SK-N-SH treated with all-trans-retinoic acid at 6 μM for 48 hours (cell line): ENCODE measurements around the gene CELF5.

ENCODE experiments used
- ATAC-seq: fragments of 200-7000 bp; cut with Tn5 transposase; 3 replicates; pipeline ENCODE4 v1.9.1; 2020; ENCODE audit warnings: mild to moderate bottlenecking, moderate library complexity
- ARNTL ChIP-seq: fragments of 450-650 bp; formaldehyde crosslinking; IDR thresholded peaks from 2 replicates; pipeline ENCODE4 v1.5.0; 2020; ENCODE audit warnings: low read depth, mild to moderate bottlenecking, moderate library complexity, borderline replicate concordance
- BACH2 ChIP-seq: fragments of 250-450 bp; sonication (Bioruptor Pico); IDR thresholded peaks from 2 replicates; pipeline ENCODE4 v1.9.0; 2021; ENCODE audit warnings: mild to moderate bottlenecking, borderline replicate concordance
- CREB5 ChIP-seq: fragments of 250-450 bp; sonication (Bioruptor Pico); IDR thresholded peaks from 2 replicates; pipeline ENCODE4 v1.5.1; 2020; ENCODE audit warnings: low read depth, mild to moderate bottlenecking, moderate library complexity
- CSDC2 ChIP-seq: fragments of 250-450 bp; sonication (Bioruptor Pico); IDR thresholded peaks from 2 replicates; pipeline ENCODE4 v1.5.0; 2020; ENCODE audit warnings: mild to moderate bottlenecking, moderate library complexity
- CSRNP3 ChIP-seq: fragments of 250-450 bp; sonication (Bioruptor Pico); IDR thresholded peaks from 2 replicates; pipeline ENCODE4 v1.5.1; 2021; ENCODE audit warnings: mild to moderate bottlenecking, moderate library complexity
- ESRRG ChIP-seq: fragments of 250-450 bp; sonication (Bioruptor Pico); IDR thresholded peaks from 2 replicates; pipeline ENCODE4 v1.6.1; 2021; ENCODE audit warnings: mild to moderate bottlenecking
- GLIS3 ChIP-seq: fragments of 250-450 bp; sonication (Bioruptor Pico); IDR thresholded peaks from 2 replicates; pipeline ENCODE4 v1.5.0; 2020; ENCODE audit warnings: mild to moderate bottlenecking, moderate library complexity
- ISL1 ChIP-seq: fragments of 250-450 bp; sonication (Bioruptor Pico); IDR thresholded peaks from 2 replicates; pipeline ENCODE4 v2.1.2; 2022; ENCODE audit warnings: mild to moderate bottlenecking, moderate library complexity
- OSR1 ChIP-seq: fragments of 250-450 bp; sonication (Bioruptor Pico); IDR thresholded peaks from 2 replicates; pipeline ENCODE4 v1.8.0; 2022; ENCODE audit warnings: moderate library complexity, mild to moderate bottlenecking, inconsistent platforms
- PATZ1 ChIP-seq: fragments of 250-450 bp; sonication (Bioruptor Pico); IDR thresholded peaks from 2 replicates; pipeline ENCODE4 v1.8.0; 2020; ENCODE audit warnings: mild to moderate bottlenecking, moderate library complexity, borderline replicate concordance
- PPARA ChIP-seq: fragments of 250-450 bp; sonication (Bioruptor Pico); IDR thresholded peaks from 2 replicates; pipeline ENCODE4 v1.5.0; 2020; ENCODE audit warnings: mild to moderate bottlenecking, borderline replicate concordance
- RARB ChIP-seq: fragments of 250-450 bp; sonication (Bioruptor Pico); IDR thresholded peaks from 2 replicates; pipeline ENCODE4 v1.8.0; 2021; ENCODE audit warnings: mild to moderate bottlenecking, moderate library complexity
- SNAI2 ChIP-seq: fragments of 250-450 bp; sonication (Bioruptor Pico); IDR thresholded peaks from 2 replicates; pipeline ENCODE4 v1.5.0; 2020; ENCODE audit warnings: mild to moderate bottlenecking, moderate library complexity
- TOX ChIP-seq: fragments of 250-450 bp; sonication (Bioruptor Pico); IDR thresholded peaks from 2 replicates; pipeline ENCODE4 v1.8.0; 2021; ENCODE audit warnings: mild to moderate bottlenecking, moderate library complexity, borderline replicate concordance
- TSHZ2 ChIP-seq: fragments of 250-450 bp; sonication (Bioruptor Pico); IDR thresholded peaks from 2 replicates; pipeline ENCODE4 v1.5.0; 2020; ENCODE audit warnings: mild to moderate bottlenecking, moderate library complexity
- ZC3H10 ChIP-seq: fragments of 250-450 bp; sonication (Bioruptor Pico); IDR thresholded peaks from 2 replicates; pipeline ENCODE4 v1.5.1; 2021; ENCODE audit warnings: mild to moderate bottlenecking, moderate library complexity
- ZFP3 ChIP-seq: fragments of 250-450 bp; sonication (Bioruptor Pico); IDR thresholded peaks from 2 replicates; pipeline ENCODE4 v1.5.0; 2020; ENCODE audit warnings: mild to moderate bottlenecking, moderate library complexity
- ZFP30 ChIP-seq: fragments of 450-650 bp; formaldehyde crosslinking; IDR thresholded peaks from 2 replicates; pipeline ENCODE4 v1.5.0; 2022; ENCODE audit warnings: mild to moderate bottlenecking, moderate library complexity
- ZNF565 ChIP-seq: fragments of 450-650 bp; formaldehyde crosslinking; conservative IDR thresholded peaks from 2 replicates; pipeline ENCODE4 v1.5.0; 2020; ENCODE audit warnings: low read depth, mild to moderate bottlenecking, moderate library complexity
- ZNF70 ChIP-seq: fragments of 450-650 bp; formaldehyde crosslinking; IDR thresholded peaks from 2 replicates; pipeline ENCODE4 v1.5.0; 2020; ENCODE audit warnings: mild to moderate bottlenecking, moderate library complexity
- ZNF8 ChIP-seq: fragments of 450-650 bp; formaldehyde crosslinking; IDR thresholded peaks from 2 replicates; pipeline ENCODE4 v1.5.0; 2020; ENCODE audit warnings: mild to moderate bottlenecking, moderate library complexity
- TF ChIP-seq, protein P1 (sequence below): fragments of 250-450 bp; sonication (Bioruptor Pico); IDR thresholded peaks from 2 replicates; pipeline ENCODE4 v1.8.0; 2021; ENCODE audit warnings: low read depth, mild to moderate bottlenecking, moderate library complexity, borderline replicate concordance

Gene CELF5

DNA sequence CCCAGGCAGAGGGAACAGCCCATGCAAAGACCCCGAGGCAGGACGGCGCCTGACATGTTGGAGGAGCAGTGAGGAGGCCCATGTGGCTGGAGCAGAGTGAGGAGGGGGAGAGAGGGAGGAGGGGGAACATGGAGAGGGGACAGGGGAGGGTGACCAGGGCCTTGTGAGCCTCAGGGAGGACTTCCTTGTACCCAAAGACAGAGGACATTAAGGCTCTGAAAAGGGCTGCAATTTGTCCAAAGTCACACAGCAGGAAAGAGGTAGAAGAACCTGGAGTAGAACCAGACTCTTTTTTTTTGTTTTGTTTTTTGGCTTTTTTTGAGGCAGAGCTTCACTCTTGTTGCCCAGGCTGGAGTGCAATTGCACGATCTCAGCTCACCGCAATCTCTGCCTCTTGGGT is 67.2 kb downstream of the CELF5 start:
- TF ChIP-seq ZNF8 (no peak), ZC3H10 (CRISPR knock-in tag) (no peak), ARNTL (CRISPR knock-in tag) (no peak), SNAI2 (CRISPR knock-in tag) (no peak), PATZ1 (CRISPR knock-in tag) (no peak), TSHZ2 (no peak), ZNF565 (CRISPR knock-in tag) (no peak), ESRRG (CRISPR knock-in tag) (no peak), ISL1 (CRISPR knock-in tag) (no peak), BACH2 (no peak), ZFP3 (CRISPR knock-in tag) (no peak), CREB5 (no peak), GLIS3 (CRISPR knock-in tag) (no peak), ZFP30 (no peak), OSR1 (CRISPR knock-in tag) (no peak), RARB (CRISPR knock-in tag) (no peak), ZNF70 (CRISPR knock-in tag) (no peak), PPARA (CRISPR knock-in tag) (no peak)
- TF ChIP-seq, protein P1, sequence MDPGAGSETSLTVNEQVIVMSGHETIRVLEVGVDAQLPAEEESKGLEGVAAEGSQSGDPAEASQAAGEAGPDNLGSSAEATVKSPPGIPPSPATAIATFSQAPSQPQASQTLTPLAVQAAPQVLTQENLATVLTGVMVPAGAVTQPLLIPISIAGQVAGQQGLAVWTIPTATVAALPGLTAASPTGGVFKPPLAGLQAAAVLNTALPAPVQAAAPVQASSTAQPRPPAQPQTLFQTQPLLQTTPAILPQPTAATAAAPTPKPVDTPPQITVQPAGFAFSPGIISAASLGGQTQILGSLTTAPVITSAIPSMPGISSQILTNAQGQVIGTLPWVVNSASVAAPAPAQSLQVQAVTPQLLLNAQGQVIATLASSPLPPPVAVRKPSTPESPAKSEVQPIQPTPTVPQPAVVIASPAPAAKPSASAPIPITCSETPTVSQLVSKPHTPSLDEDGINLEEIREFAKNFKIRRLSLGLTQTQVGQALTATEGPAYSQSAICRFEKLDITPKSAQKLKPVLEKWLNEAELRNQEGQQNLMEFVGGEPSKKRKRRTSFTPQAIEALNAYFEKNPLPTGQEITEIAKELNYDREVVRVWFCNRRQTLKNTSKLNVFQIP (CRISPR knock-in tag), result no peak
- TF ChIP-seq, all 23 proteins: peak for 0
- ATAC-seq, result no peak

- ATAC-seq, result no peak
- no peak for TF ChIP-seq CSRNP3 (CRISPR knock-in tag)
- TF ChIP-seq CREB5, result no peak
- no peak for TF ChIP-seq ESRRG (CRISPR knock-in tag)
- TF ChIP-seq RARB (CRISPR knock-in tag), result no peak
- TF ChIP-seq ZFP3 (CRISPR knock-in tag), result no peak
- no peak for TF ChIP-seq ZNF8
- TF ChIP-seq SNAI2 (CRISPR knock-in tag), result no peak
- no peak for TF ChIP-seq ISL1 (CRISPR knock-in tag)
- no peak for TF ChIP-seq CSDC2 (CRISPR knock-in tag)
- TF ChIP-seq OSR1 (CRISPR knock-in tag), result no peak
- no peak for TF ChIP-seq TOX
- TF ChIP-seq BACH2, result no peak
- TF ChIP-seq ARNTL (CRISPR knock-in tag), result no peak
- TF ChIP-seq ZNF565 (CRISPR knock-in tag), result no peak
- TF ChIP-seq PATZ1 (CRISPR knock-in tag), result no peak
- no peak for TF ChIP-seq TSHZ2
- TF ChIP-seq ZC3H10 (CRISPR knock-in tag), result no peak
Observed at GRCh38 chr19:3292958-3293529, 68.6 kb downstream of the CELF5 start.
